ENCODE results near the gene DNAJC21.

GRCh38 chr5:34930870-34931269 is 1.5 kb downstream of the DNAJC21 start:
- TF ChIP-seq POLR2AphosphoS5 (IDR thresholded peaks at IDR 0.05) (no peak), POLR2A (IDR thresholded peaks at IDR 0.05) (no peak), EP300 (IDR thresholded peaks at IDR 0.05; ENCODE audit: low read depth) (no peak)
- TF ChIP-seq, protein P1, sequence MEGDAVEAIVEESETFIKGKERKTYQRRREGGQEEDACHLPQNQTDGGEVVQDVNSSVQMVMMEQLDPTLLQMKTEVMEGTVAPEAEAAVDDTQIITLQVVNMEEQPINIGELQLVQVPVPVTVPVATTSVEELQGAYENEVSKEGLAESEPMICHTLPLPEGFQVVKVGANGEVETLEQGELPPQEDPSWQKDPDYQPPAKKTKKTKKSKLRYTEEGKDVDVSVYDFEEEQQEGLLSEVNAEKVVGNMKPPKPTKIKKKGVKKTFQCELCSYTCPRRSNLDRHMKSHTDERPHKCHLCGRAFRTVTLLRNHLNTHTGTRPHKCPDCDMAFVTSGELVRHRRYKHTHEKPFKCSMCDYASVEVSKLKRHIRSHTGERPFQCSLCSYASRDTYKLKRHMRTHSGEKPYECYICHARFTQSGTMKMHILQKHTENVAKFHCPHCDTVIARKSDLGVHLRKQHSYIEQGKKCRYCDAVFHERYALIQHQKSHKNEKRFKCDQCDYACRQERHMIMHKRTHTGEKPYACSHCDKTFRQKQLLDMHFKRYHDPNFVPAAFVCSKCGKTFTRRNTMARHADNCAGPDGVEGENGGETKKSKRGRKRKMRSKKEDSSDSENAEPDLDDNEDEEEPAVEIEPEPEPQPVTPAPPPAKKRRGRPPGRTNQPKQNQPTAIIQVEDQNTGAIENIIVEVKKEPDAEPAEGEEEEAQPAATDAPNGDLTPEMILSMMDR (IDR thresholded peaks at IDR 0.05), result no peak

All from transverse colon (tissue), 4 donors.